ENCODE measurements around the gene PRKAG2.

Gene PRKAG2

DNA sequence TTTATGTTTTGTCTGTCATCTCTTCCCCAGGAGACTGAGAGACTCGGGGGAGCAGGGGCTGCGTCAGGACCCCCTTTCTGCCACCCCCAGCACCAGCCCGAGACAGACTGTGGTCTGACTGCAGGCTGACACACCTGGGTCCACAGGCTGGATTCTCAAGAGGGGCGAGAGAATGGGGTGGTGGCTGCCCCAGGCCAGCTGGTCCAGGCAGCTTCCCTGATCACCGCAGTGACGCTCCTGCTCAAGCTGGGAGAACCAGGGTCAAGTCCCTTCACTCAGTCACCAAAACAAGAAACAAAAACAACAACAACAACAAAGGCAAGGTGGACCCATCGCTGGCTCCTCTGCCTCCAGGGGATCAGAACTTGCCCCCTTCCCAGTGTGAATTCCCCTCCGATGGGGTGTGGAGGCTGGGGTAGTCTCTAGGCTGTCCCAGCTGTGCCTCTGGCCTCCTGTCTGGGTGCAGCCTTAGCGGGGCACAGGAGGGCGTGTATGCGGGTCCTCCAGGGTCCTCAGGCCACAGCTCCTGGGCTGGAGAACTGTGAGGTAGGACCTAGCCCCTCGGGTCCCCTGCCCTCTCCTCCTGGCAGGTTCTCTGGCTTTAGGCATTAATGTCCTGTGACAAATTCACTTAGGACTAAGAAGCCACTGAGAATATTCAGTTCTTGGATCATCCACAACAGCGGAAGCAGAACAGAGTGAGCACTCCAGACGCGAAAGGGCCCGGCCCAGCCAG is 40.6 kb downstream of the PRKAG2 start:
- no peaks in the 10 kb centered on the region for H3K9me2 ChIP-seq (replicated peaks; ENCODE audit: low read depth, low read length)
- H3F3A ChIP-seq (ENCODE audit: low read depth) = peaks cover 18% of the 10 kb centered on the region
- no peaks in the 10 kb centered on the region for H3K79me2 ChIP-seq (ENCODE audit: insufficient read depth, low read length)
- H3K9ac ChIP-seq (ENCODE audit: low read depth, low read length, poor library complexity, severe bottlenecking) = no peak overlapping the region
- peaks cover 36% of the 10 kb centered on the region for H3K4me1 ChIP-seq (ENCODE audit: insufficient read depth, low read length, poor library complexity, severe bottlenecking)
- no peak overlapping the region for H3K4me2 ChIP-seq (ENCODE audit: low read depth, low read length, poor library complexity, severe bottlenecking)
- no peak overlapping the region for H2AFZ ChIP-seq (ENCODE audit: low read length)
- no peaks in the 10 kb centered on the region for H3K27me3 ChIP-seq (ENCODE audit: insufficient read depth, low read length, poor library complexity, severe bottlenecking)
- no peaks in the 10 kb centered on the region for H3K9me3 ChIP-seq (ENCODE audit: insufficient read depth, low read depth, low read length)
- no peaks in the 10 kb centered on the region for H3K36me3 ChIP-seq (ENCODE audit: insufficient read depth, low read length)
- H3K4me3 ChIP-seq (ENCODE audit: low read length, poor library complexity, severe bottlenecking) = no peak overlapping the region
- H4K20me1 ChIP-seq (ENCODE audit: insufficient read depth, low read length, poor library complexity, severe bottlenecking) = no peaks in the 10 kb centered on the region
- TF ChIP-seq, protein P1, sequence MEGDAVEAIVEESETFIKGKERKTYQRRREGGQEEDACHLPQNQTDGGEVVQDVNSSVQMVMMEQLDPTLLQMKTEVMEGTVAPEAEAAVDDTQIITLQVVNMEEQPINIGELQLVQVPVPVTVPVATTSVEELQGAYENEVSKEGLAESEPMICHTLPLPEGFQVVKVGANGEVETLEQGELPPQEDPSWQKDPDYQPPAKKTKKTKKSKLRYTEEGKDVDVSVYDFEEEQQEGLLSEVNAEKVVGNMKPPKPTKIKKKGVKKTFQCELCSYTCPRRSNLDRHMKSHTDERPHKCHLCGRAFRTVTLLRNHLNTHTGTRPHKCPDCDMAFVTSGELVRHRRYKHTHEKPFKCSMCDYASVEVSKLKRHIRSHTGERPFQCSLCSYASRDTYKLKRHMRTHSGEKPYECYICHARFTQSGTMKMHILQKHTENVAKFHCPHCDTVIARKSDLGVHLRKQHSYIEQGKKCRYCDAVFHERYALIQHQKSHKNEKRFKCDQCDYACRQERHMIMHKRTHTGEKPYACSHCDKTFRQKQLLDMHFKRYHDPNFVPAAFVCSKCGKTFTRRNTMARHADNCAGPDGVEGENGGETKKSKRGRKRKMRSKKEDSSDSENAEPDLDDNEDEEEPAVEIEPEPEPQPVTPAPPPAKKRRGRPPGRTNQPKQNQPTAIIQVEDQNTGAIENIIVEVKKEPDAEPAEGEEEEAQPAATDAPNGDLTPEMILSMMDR (conservative IDR thresholded peaks at IDR 0.05; ENCODE audit: low read length) = no peak
- no peak for TF ChIP-seq EZH2phosphoT487 (IDR thresholded peaks at IDR 0.05; ENCODE audit: borderline replicate concordance)

DNA sequence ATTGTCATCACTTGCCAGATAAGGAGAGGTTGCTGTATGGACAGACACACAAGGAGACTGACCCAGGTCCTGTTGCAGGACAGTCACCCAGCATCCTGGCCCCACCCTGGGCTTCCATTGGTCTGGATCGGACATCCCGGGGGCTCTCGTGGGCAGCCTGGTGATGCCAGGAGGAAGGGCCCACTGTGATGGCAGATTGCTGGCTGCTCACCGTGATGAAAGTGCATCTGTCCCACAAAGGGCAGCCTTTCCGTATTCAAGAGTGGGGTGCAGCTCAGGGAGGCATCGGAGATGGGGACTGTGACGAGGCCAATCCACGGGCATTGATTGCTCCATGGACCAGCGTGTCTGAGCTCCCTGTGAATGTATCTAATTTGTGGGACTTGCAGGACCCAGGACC is 41.3 kb downstream of the PRKAG2 start:
- no peak overlapping the region for H3K4me2 ChIP-seq (ENCODE audit: low read depth, low read length, poor library complexity, severe bottlenecking)
- H3F3A ChIP-seq (ENCODE audit: low read depth) = peaks cover 18% of the 10 kb centered on the region
- H3K9me3 ChIP-seq (ENCODE audit: insufficient read depth, low read depth, low read length) = no peaks in the 10 kb centered on the region
- no peaks in the 10 kb centered on the region for H3K27me3 ChIP-seq (ENCODE audit: insufficient read depth, low read length, poor library complexity, severe bottlenecking)
- H3K9me2 ChIP-seq (replicated peaks; ENCODE audit: low read depth, low read length) = no peaks in the 10 kb centered on the region
- no peaks in the 10 kb centered on the region for H3K79me2 ChIP-seq (ENCODE audit: insufficient read depth, low read length)
- no peak overlapping the region for H3K4me3 ChIP-seq (ENCODE audit: low read length, poor library complexity, severe bottlenecking)
- TF ChIP-seq EZH2phosphoT487 (IDR thresholded peaks at IDR 0.05; ENCODE audit: borderline replicate concordance) = no peak
- no peaks in the 10 kb centered on the region for H4K20me1 ChIP-seq (ENCODE audit: insufficient read depth, low read length, poor library complexity, severe bottlenecking)
- H3K36me3 ChIP-seq (ENCODE audit: insufficient read depth, low read length) = no peaks in the 10 kb centered on the region
- H2AFZ ChIP-seq (ENCODE audit: low read length) = no peak overlapping the region
- H3K9ac ChIP-seq (ENCODE audit: low read depth, low read length, poor library complexity, severe bottlenecking) = no peak overlapping the region
- H3K4me1 ChIP-seq (ENCODE audit: insufficient read depth, low read length, poor library complexity, severe bottlenecking) = peaks cover 34% of the 10 kb centered on the region

DNA sequence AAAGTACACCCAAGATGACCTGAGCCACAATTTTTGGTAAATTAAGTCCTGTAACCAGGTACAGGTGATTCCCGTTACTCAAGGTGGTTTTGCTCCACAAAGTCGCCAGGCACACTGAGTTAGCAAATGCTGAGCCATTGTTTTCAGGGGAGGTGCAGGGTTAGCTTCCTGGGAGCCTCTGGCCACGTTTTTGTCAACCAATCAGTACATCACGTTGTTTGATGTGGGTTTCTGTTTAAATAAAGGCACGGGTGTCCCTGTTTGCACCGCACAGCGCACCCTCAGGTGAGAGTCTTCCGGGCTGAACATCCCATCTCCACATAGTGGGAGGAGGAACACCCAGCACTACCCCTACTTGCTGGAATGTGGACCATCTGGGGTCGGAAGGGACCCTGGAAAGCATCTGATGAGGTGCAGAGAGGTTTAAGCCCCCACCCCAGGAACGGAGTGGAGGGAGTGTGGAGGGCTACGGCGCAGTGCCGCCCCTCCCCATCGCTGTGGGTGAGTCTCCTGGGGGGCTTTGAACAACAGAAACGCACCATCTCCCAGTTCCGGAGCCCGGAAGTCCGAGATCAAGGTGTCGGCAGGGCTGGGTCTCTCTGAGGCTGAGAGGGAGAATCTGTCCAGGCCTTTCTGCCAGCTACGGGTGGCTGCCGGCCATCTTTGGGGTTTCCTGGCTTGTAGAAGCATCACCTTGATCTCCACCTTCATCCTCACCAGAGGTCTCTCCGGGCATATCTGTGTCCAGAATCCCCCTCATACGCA is 42.5 kb downstream of the PRKAG2 start:
- H3K4me2 ChIP-seq (ENCODE audit: low read depth, low read length, poor library complexity, severe bottlenecking) = no peak overlapping the region
- H3K4me1 ChIP-seq (ENCODE audit: insufficient read depth, low read length, poor library complexity, severe bottlenecking) = peaks cover 23% of the 10 kb centered on the region
- H3K9ac ChIP-seq (ENCODE audit: low read depth, low read length, poor library complexity, severe bottlenecking) = no peak overlapping the region
- H3K9me3 ChIP-seq (ENCODE audit: insufficient read depth, low read depth, low read length) = no peaks in the 10 kb centered on the region
- H3F3A ChIP-seq (ENCODE audit: low read depth) = peaks cover 8% of the 10 kb centered on the region
- no peaks in the 10 kb centered on the region for H3K9me2 ChIP-seq (replicated peaks; ENCODE audit: low read depth, low read length)
- no peak overlapping the region for H2AFZ ChIP-seq (ENCODE audit: low read length)
- no peaks in the 10 kb centered on the region for H3K79me2 ChIP-seq (ENCODE audit: insufficient read depth, low read length)
- H3K27me3 ChIP-seq (ENCODE audit: insufficient read depth, low read length, poor library complexity, severe bottlenecking) = no peaks in the 10 kb centered on the region
- no peaks in the 10 kb centered on the region for H4K20me1 ChIP-seq (ENCODE audit: insufficient read depth, low read length, poor library complexity, severe bottlenecking)
- TF ChIP-seq, protein P1 (conservative IDR thresholded peaks at IDR 0.05; ENCODE audit: low read length) = no peak
- TF ChIP-seq EZH2phosphoT487 (IDR thresholded peaks at IDR 0.05; ENCODE audit: borderline replicate concordance) = no peak
- H3K4me3 ChIP-seq (ENCODE audit: low read length, poor library complexity, severe bottlenecking) = no peak overlapping the region
- no peaks in the 10 kb centered on the region for H3K36me3 ChIP-seq (ENCODE audit: insufficient read depth, low read length)
